ENCODE measurements around the gene MAPK10. TPM values are rescaled to one million over a fixed set of nuclear protein-coding genes. Genes with fewer than 3 reads are reported as not detected.
"Not testable (repeated sequence)": the region's sequence is repeated elsewhere in the genome, so short reads cannot be mapped to it uniquely, and the experiment has no call there.

MAPK10 gene
- total RNA-seq, 1 donor from 2014 or later, result 178 TPM

- no peak for DNase-seq (ENCODE audit: low spot score)
Measured at GRCh38 chr4:86036736-86037135, 323.1 kb downstream of the MAPK10 start.

- DNase-seq (ENCODE audit: low spot score), result no peak
Measured at GRCh38 chr4:86035688-86036087, 324.2 kb downstream of the MAPK10 start.

- DNase-seq (ENCODE audit: low spot score), result no peak
Measured at GRCh38 chr4:86034616-86035015, 325.2 kb downstream of the MAPK10 start.

GRCh38 chr4:86033171-86033570 is 326.7 kb downstream of the MAPK10 start:
- DNase-seq (ENCODE audit: low spot score), result peak; percentile 49

GRCh38 chr4:86032476-86033022 is 327.3 kb downstream of the MAPK10 start:
- no peak for DNase-seq (ENCODE audit: low spot score)

GRCh38 chr4:86031927-86032326 is 327.9 kb downstream of the MAPK10 start:
- DNase-seq (ENCODE audit: low spot score), result no peak

- DNase-seq (ENCODE audit: low spot score), result no peak
Measured at GRCh38 chr4:86026720-86027119, 333.1 kb downstream of the MAPK10 start.

GRCh38 chr4:86021671-86022070 is 338.2 kb downstream of the MAPK10 start:
- DNase-seq (ENCODE audit: low spot score), result not testable (repeated sequence)

GRCh38 chr4:86019906-86020305 is 339.9 kb downstream of the MAPK10 start:
- no peak for DNase-seq (ENCODE audit: low spot score)

GRCh38 chr4:86019362-86019761 is 340.5 kb downstream of the MAPK10 start:
- DNase-seq (ENCODE audit: low spot score), result no peak

GRCh38 chr4:86015412-86016350 is 344.2 kb downstream of the MAPK10 start:
- DNase-seq (ENCODE audit: low spot score), result no peak

- no peak for DNase-seq (ENCODE audit: low spot score)
Measured at GRCh38 chr4:86014599-86014998, 345.3 kb downstream of the MAPK10 start.

GRCh38 chr4:86013621-86014020 is 346.2 kb downstream of the MAPK10 start:
- no peak for DNase-seq (ENCODE audit: low spot score)

GRCh38 chr4:86011117-86011516 is 348.7 kb downstream of the MAPK10 start:
- no peak for DNase-seq (ENCODE audit: low spot score)

GRCh38 chr4:86007042-86007441 is 352.8 kb downstream of the MAPK10 start:
- DNase-seq (ENCODE audit: low spot score), result no peak

GRCh38 chr4:86006057-86006456 is 353.8 kb downstream of the MAPK10 start:
- DNase-seq (ENCODE audit: low spot score), result no peak

- DNase-seq (ENCODE audit: low spot score), result no peak
Measured at GRCh38 chr4:86004030-86004429, 355.8 kb downstream of the MAPK10 start.

GRCh38 chr4:86001591-86001990 is 358.3 kb downstream of the MAPK10 start:
- DNase-seq (ENCODE audit: low spot score), result no peak

- DNase-seq (ENCODE audit: low spot score), result no peak
Measured at GRCh38 chr4:85995361-85995760, 364.5 kb downstream of the MAPK10 start.

GRCh38 chr4:85994576-85994975 is 365.3 kb downstream of the MAPK10 start:
- no peak for DNase-seq (ENCODE audit: low spot score)

- DNase-seq (ENCODE audit: low spot score), result no peak
Measured at GRCh38 chr4:85993641-85994040, 366.2 kb downstream of the MAPK10 start.

- no peak for DNase-seq (ENCODE audit: low spot score)
Measured at GRCh38 chr4:85986266-85986665, 373.6 kb downstream of the MAPK10 start.

- no peak for DNase-seq (ENCODE audit: low spot score)
Measured at GRCh38 chr4:85979276-85979675, 380.6 kb downstream of the MAPK10 start.
